ENCODE results near the gene JAGN1. TPM values are rescaled to one million over a fixed set of nuclear protein-coding genes. Genes with fewer than 3 reads are reported as not detected.
A peak's percentile ranks its signal among the peaks of the same experiment; 100 is the strongest.

The JAGN1 gene
- total RNA-seq, 2 experiments from 2014 or later, result 21.0 to 29.5 TPM

DNA sequence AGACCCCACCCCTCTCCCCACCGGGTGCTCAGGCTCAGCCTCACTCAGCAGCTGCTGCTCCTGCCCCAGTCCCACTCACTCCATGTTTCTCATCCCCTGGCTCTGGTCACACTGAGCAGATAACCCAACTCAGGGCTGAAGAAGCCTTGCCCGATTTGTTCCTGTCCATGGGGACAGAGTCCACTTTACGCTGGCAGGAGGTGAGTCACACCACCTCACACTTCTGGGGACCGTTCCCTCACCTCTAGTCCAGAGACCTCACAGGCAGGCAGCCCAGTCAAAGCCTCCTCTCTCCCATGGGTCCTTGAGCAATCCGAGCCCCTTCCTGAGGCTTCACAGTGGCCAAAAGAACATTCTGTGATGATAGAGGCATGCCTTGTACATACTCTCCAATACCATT, 11.7 kb upstream of the JAGN1 start:
- Histone ChIP-seq H3K36me3 (ENCODE audit: insufficient read depth, low read length) (no peaks in the 10 kb centered on the region), H2AFZ (ENCODE audit: low read length) (no peak overlapping the region), H3K27ac (ENCODE audit: low read depth, low read length, poor library complexity, severe bottlenecking) (no peak overlapping the region), H3K79me2 (ENCODE audit: insufficient read depth, low read depth, low read length) (no peaks in the 10 kb centered on the region), H3K9me3 (ENCODE audit: low read length) (no peaks in the 10 kb centered on the region), H3K9me2 (ENCODE audit: insufficient read depth, low read length) (no peaks in the 10 kb centered on the region), H3K4me2 (ENCODE audit: low read length) (no peak overlapping the region), H3K4me3 (ENCODE audit: low read depth, low read length, poor library complexity, severe bottlenecking) (no peak overlapping the region), H4K20me1 (ENCODE audit: insufficient read depth, low read length) (no peaks in the 10 kb centered on the region), H3K4me1 (ENCODE audit: insufficient read depth, low read length, poor library complexity, severe bottlenecking) (no peaks in the 10 kb centered on the region)
- intact Hi-C loops (cut with micrococcal nuclease; ENCODE audit: unreplicated experiment), result no loop called here
- DNase-seq (ENCODE audit: low spot score), result no peak
- ChIA-PET CTCF (ENCODE audit: unreplicated experiment) (no interaction called here), POLR2A (interaction anchor here (0.6 to 2.8 kb wide), 3 partner anchors 12 to 52 kb away, joined by 4 to 17 read pairs (median 4); partner anchors contain the start of gene JAGN1)
- BruUV-seq (replicated peaks), result no TSS peak
- TF ChIP-seq, protein P1, sequence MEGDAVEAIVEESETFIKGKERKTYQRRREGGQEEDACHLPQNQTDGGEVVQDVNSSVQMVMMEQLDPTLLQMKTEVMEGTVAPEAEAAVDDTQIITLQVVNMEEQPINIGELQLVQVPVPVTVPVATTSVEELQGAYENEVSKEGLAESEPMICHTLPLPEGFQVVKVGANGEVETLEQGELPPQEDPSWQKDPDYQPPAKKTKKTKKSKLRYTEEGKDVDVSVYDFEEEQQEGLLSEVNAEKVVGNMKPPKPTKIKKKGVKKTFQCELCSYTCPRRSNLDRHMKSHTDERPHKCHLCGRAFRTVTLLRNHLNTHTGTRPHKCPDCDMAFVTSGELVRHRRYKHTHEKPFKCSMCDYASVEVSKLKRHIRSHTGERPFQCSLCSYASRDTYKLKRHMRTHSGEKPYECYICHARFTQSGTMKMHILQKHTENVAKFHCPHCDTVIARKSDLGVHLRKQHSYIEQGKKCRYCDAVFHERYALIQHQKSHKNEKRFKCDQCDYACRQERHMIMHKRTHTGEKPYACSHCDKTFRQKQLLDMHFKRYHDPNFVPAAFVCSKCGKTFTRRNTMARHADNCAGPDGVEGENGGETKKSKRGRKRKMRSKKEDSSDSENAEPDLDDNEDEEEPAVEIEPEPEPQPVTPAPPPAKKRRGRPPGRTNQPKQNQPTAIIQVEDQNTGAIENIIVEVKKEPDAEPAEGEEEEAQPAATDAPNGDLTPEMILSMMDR (conservative IDR thresholded peaks at IDR 0.05; ENCODE audit: low read length), result no peak
- no peak for TF ChIP-seq EZH2phosphoT487 (IDR thresholded peaks at IDR 0.05; ENCODE audit: borderline replicate concordance, low read depth, low read length)

DNA sequence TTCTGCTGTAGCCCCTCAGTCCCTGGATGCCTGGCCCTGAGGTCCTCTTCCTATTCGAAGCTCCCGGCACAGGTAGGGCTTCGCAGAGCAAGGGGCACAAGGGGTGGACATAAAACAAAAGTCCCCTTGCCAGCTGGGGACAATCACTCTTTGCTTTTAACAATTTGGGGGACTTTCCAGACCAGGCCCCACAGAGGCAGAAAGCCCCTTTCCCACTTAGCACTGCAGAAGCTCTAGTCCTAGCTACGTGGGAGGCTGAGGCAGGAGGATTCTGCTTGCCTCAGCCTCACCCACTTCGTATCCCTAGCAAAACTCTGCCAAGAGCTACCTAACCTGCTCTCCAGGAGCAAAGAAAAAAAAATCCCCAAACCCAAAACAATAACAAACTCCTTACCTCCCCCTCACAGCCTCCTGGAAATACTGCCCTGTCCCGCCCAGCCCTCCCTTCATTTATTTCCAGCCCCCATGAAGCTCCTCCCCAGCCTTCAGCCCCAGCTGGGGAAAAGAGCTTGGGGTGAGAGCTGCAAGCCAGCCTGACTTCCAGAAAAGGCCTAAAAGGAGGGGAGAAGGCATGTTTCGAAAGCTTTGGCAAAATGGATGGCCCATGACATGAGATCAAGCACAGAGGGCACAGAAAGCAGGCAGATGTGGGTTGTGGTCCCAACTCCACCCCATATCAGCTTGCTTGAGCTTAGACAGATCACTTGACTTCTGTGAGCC, 10.4 kb upstream of the JAGN1 start, which contains the start of gene CIDEC:
Gene CIDEC, minus strand, starts transcription at position 424 of the 720 bp plus-strand sequence. CDS start 1,767 bp downstream, outside the sequence.
- 0 out of 2 replicates have a peak within 1 kb of the TSS, but pooled peaks have one; percentile 14 for H2AFZ ChIP-seq (ENCODE audit: low read length)
- POLR2A ChIA-PET, result interaction anchor here (0.6 to 2.8 kb wide), 3 partner anchors 11 to 596 kb away, joined by 3 to 17 read pairs (median 5); partner anchors contain the start of gene JAGN1
- BruUV-seq (replicated peaks), result no TSS peak
- intact Hi-C loops (cut with micrococcal nuclease; ENCODE audit: unreplicated experiment), result no loop called here
- H3K36me3 ChIP-seq (ENCODE audit: insufficient read depth, low read length), result no peaks in the 10 kb centered on the region
- no peaks in the 10 kb centered on the region for H3K9me2 ChIP-seq (ENCODE audit: insufficient read depth, low read length)
- H3K9me3 ChIP-seq (ENCODE audit: low read length), result no peaks in the 10 kb centered on the region
- no peak for TF ChIP-seq EZH2phosphoT487 (IDR thresholded peaks at IDR 0.05; ENCODE audit: borderline replicate concordance, low read depth, low read length)
- TF ChIP-seq, protein P1 (conservative IDR thresholded peaks at IDR 0.05; ENCODE audit: low read length), result no peak
- CTCF ChIA-PET (ENCODE audit: unreplicated experiment), result no interaction called here
- no peak within 1 kb of the TSS for H3K4me3 ChIP-seq (ENCODE audit: low read depth, low read length, poor library complexity, severe bottlenecking)
- H3K27ac ChIP-seq (ENCODE audit: low read depth, low read length, poor library complexity, severe bottlenecking), result no peak within 1 kb of the TSS
- H3K4me2 ChIP-seq (ENCODE audit: low read length), result no peak within 1 kb of the TSS
- H3K4me1 ChIP-seq (ENCODE audit: insufficient read depth, low read length, poor library complexity, severe bottlenecking), result no peaks in the 10 kb centered on the region
- H4K20me1 ChIP-seq (ENCODE audit: insufficient read depth, low read length), result no peaks in the 10 kb centered on the region
- no peak for DNase-seq (ENCODE audit: low spot score)
- no peaks in the 10 kb centered on the region for H3K79me2 ChIP-seq (ENCODE audit: insufficient read depth, low read depth, low read length)

DNA sequence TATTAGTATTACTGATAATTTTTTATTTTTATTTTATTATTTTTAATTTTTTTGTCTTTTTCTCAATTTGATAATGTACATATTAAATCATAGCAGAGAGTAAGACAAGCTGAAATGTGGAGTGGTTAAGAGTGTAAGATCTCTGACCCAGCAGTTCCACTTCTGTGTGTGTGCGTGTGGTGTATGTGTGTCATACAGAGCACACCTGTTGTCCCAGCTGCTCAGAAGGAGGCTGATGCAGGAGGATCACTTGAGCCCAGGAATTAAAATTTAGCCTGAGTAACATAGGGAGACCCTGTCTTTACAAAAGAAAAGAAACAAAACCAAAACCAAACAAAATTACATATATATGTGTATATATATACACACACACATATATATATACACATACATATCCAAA, 9.0 kb upstream of the JAGN1 start:
- no peaks in the 10 kb centered on the region for H3K36me3 ChIP-seq (ENCODE audit: insufficient read depth, low read length)
- no peaks in the 10 kb centered on the region for H3K9me2 ChIP-seq (ENCODE audit: insufficient read depth, low read length)
- TF ChIP-seq EZH2phosphoT487 (IDR thresholded peaks at IDR 0.05; ENCODE audit: borderline replicate concordance, low read depth, low read length), result no peak
- TF ChIP-seq, protein P1 (conservative IDR thresholded peaks at IDR 0.05; ENCODE audit: low read length), result no peak
- no peak overlapping the region for H3K4me2 ChIP-seq (ENCODE audit: low read length)
- BruUV-seq (replicated peaks), result no TSS peak
- H3K79me2 ChIP-seq (ENCODE audit: insufficient read depth, low read depth, low read length), result no peaks in the 10 kb centered on the region
- peak; percentile 17 for DNase-seq (ENCODE audit: low spot score)
- no peaks in the 10 kb centered on the region for H3K9me3 ChIP-seq (ENCODE audit: low read length)
- intact Hi-C loops (cut with micrococcal nuclease; ENCODE audit: unreplicated experiment), result no loop called here
- H3K4me1 ChIP-seq (ENCODE audit: insufficient read depth, low read length, poor library complexity, severe bottlenecking), result no peaks in the 10 kb centered on the region
- H2AFZ ChIP-seq (ENCODE audit: low read length), result no peak overlapping the region
- ChIA-PET POLR2A (interaction anchor here (2.8 kb wide), 1 partner anchor 9 kb away, joined by 17 read pairs; the partner anchor contains the start of gene JAGN1), CTCF (ENCODE audit: unreplicated experiment) (no interaction called here)
- no peak overlapping the region for H3K4me3 ChIP-seq (ENCODE audit: low read depth, low read length, poor library complexity, severe bottlenecking)
- H4K20me1 ChIP-seq (ENCODE audit: insufficient read depth, low read length), result no peaks in the 10 kb centered on the region
- H3K27ac ChIP-seq (ENCODE audit: low read depth, low read length, poor library complexity, severe bottlenecking), result no peak overlapping the region

All from OCI-LY7 (cell line).